Activated CD4-positive, CD25-positive, alpha-beta regulatory T cell treated with anti-CD3 and anti-CD28 coated beads, Interleukin-2, amount 50 U/mL, for 16 hours (primary cell): ENCODE data around the gene GMDS.
"Not testable (repeated sequence)": the region's sequence is repeated elsewhere in the genome, so short reads cannot be mapped to it uniquely, and the experiment has no call there.

Experiments used
- DNase-seq: peaks from one replicate; pipeline ENCODE4 v3.0.0-alpha.2; 2020; ENCODE audit warnings: low read depth, low spot score

GMDS gene

GRCh38 chr6:1858859-1859258 is 386.5 kb downstream of the GMDS start:
- no peak for DNase-seq

- no peak for DNase-seq
Observed at GRCh38 chr6:1858196-1858595, 387.2 kb downstream of the GMDS start.

DNA sequence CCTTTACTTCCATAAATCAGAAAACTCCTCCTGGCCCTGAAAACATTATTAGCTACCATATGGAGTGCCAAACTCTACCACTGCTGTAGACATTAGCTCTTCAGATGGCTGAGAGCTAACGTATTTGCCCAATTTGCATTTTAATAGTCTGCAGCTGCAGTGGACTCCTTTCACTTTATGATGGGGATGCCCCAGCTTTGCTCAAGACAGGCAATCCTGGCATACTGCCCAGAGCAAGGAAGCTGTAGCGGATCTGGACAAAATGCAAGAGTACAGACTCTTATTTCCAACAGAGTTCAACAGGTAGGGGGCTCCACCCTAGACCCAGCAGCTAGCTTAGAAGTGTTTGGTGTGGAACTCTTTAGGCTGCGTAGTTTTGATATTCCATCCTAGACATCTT is 389.0 kb downstream of the GMDS start:
- no peak for DNase-seq

GRCh38 chr6:1855890-1856289 is 389.5 kb downstream of the GMDS start:
- no peak for DNase-seq

GRCh38 chr6:1854296-1854695 is 391.1 kb downstream of the GMDS start:
- DNase-seq, result no peak

DNA sequence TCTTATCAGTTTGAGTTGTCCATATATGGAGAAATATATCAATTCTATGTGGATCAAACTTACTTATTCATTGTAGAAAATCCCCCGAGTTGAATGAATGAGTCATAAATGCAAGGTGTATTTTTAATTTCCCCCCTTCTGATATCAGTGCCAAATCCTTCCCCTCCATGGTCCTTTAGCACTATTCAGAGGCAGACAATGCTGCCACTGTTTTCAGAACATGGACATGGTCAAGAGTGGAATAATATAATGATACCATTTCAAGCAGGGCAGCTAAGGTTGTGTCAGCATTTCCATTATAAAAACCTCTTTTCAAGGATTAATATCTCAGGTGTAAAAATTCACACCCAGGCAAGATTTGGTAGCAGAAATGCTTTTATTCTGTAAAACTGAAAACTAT is 391.6 kb downstream of the GMDS start:
- DNase-seq, result no peak

DNA sequence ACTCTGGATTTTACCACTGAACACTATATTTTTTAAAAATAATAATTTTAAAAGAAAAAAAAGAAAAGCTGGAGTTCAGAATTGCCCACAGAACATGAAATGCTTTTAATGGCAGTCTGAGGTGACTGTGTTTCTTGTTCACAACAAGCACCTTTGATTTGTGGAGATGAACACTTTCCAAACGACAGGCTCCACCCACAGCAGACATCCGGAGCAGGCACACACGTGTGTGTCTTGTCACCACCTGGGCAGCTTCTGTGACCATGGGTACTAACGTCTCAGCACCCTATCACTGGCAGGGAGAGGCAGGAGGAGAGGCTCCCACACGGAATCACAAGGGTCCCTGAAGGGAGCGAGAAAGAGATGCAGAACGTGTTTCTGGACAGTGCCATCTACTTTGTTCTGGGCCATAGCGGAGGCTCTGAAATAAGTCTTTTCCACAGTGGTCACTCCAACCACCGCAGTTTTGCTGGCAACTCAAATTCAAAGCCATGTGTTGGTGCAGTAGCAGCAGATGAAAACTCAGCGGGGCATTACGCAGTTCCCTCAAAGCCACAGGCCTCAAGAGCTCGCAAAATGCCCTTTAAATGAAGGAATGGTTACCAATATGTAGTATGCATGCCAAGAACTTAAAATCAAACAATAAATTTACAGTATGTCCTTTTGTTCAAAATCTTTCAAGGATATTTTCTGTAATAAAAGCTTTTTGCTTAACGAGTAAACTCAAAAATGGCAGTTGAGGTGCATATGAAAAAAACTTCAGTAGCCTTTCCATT is 393.5 kb downstream of the GMDS start:
- no peak for DNase-seq

- no peak for DNase-seq
Observed at GRCh38 chr6:1850840-1851157, 394.6 kb downstream of the GMDS start.

DNA sequence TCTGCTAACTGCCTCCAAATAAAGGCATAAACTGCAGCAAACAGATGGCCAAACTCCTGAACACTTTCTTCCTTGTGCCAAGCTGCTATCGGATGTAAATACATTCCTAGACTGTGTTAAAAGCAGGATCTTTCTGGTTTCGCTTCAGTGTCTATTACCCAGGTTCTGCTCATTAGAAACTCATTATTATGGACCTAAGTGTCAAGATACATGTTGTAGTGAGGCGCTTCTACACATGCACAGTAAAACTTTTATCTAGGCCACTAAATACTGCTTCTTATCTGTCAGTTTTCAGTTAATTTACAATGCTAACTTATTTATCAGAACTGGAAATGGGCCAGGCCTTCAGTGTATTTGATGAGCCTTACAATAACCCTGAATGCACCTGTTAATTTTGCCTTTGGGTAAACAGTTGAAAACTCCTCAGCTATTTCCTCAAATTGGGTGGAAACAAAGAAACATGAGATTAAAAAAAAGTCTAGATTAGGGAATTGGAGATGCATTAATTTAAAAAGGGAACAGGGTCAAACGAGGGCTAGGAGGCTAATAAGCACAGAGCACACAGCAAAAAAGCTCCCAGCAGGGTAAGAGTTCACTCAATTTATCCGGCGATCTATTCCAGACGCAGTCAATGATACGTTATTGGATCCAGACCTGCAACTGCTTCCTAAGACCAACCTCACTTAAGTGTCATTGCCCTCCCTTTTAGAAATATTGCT is 395.1 kb downstream of the GMDS start:
- no peak for DNase-seq

GRCh38 chr6:1849691-1850090 is 395.7 kb downstream of the GMDS start:
- DNase-seq, result no peak

- DNase-seq, result no peak
Observed at GRCh38 chr6:1848752-1849151, 396.7 kb downstream of the GMDS start.

DNA sequence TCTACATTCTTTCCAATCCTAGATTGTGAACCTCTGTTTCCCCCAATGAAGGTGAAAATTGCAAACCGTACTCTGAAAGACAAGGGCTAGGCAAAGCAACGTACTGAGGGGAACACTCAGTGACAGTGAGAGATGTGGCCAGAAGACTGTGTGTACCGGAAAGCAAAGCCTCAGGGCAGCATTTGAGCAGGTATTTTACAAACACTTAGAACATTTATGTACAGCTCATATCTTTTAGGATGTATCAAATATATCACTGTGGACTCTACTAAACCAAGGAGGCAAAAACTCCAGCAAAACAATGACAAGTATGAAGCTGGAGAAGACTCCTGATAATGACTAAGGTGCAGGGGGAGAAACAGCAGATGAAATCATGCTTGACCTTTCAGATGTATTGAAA is 398.8 kb downstream of the GMDS start:
- no peak for DNase-seq

DNA sequence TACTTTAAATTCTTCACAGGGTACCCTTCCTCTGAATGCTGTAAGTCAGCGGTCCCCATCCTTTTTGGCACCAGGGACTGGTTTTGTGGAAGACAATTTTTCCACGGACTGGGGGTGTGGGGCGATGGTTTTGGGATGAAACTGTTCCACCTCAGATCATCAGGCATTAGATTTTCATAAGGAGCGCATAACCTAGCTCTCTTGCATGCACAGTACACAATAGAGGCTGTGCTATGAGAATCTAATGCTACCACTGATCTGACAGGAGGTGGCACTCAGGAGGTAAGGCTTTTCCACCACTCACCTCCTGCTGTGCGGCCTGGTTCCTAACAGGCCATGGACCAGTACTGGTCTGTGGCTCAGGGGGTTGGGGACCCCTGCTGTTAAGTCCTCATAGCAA is 399.9 kb downstream of the GMDS start:
- DNase-seq, result not testable (repeated sequence)

GRCh38 chr6:1842334-1842733 is 403.1 kb downstream of the GMDS start:
- DNase-seq, result no peak

- DNase-seq, result no peak
Observed at GRCh38 chr6:1841136-1841535, 404.3 kb downstream of the GMDS start.

- no peak for DNase-seq
Observed at GRCh38 chr6:1840491-1841121, 404.8 kb downstream of the GMDS start.

DNA sequence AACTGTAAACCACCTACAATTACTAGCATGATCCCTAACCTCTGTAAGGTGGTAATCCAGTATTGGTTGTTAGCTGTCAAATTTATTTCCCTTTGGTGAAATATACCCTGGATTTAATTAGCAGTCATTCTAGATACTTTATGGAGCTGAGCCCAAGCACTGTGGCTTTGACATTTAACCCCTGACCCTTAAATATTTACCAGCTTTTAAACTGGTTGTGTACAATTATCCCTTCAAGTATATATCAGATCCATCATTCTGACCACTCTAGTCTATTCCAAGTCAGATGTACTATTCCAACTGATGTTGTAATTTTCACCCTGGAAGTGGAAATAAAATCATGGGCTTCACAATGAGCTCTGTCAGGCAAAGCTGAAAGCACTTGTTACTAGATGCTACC is 406.0 kb downstream of the GMDS start:
- no peak for DNase-seq

DNA sequence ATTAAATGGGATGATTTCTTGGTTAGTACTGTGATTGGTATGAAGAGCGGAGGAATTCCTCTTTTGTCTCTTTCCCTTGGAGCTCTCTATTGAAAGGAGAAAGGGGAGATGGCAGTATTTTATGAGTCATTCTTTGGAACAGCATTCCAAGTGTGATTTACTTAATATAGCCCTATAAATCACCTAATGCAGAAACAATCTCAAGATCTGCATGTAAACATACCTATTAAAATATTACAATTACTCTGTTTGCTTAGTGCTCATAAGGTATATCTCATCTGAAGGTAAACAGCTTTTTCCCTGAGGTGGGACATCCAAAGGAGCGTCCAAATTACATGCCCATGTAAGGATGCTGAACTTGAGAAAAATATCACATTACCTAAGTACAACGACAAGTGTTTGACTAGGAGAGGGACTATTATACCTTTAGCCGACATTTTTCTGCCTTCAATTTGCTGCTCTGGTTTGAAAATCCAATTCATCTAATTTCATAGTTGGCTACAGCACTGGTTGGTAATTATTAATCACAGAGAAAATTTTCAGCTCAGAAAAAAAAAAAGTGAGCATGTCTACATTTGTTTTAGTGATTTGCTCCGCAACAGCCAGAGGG is 406.7 kb downstream of the GMDS start:
- DNase-seq, result no peak

DNA sequence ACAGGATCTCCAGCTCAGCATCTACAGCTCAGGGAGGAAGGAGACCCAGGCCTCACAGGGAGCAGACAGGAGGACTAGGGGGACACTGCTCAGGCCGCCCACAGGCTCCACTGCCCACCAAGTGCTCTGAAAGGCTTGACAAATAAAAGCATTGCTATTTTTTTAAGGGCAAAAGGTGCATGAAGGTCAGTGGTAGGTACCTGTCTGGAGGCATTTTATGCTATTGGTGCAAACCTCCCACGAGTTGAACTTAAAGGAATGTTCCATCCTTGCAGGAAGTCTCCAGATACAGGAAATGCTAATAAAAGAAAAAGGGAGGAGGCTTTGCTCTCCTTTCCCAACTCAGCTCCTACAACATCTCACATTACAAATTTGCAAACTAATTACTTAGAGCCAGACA is 407.6 kb downstream of the GMDS start:
- no peak for DNase-seq

DNA sequence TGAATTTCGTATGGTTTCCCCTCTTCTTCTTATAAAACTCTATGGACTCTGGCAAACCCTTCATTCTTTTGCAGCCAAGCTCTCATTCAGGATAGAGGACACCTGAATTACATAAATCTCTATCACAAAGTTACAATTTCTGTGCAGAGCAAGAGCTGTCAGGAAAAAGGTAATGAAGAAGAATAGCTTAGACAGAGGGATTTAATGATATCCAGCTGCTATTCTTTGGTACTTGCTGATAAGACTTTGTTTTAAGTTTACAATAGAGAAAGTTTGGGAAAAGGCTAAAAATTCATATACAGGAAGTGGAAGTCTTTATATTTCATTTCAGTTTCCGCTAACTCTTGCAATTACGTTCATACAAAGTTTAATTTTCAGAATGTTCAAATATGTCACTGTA is 408.7 kb downstream of the GMDS start:
- no peak for DNase-seq

DNA sequence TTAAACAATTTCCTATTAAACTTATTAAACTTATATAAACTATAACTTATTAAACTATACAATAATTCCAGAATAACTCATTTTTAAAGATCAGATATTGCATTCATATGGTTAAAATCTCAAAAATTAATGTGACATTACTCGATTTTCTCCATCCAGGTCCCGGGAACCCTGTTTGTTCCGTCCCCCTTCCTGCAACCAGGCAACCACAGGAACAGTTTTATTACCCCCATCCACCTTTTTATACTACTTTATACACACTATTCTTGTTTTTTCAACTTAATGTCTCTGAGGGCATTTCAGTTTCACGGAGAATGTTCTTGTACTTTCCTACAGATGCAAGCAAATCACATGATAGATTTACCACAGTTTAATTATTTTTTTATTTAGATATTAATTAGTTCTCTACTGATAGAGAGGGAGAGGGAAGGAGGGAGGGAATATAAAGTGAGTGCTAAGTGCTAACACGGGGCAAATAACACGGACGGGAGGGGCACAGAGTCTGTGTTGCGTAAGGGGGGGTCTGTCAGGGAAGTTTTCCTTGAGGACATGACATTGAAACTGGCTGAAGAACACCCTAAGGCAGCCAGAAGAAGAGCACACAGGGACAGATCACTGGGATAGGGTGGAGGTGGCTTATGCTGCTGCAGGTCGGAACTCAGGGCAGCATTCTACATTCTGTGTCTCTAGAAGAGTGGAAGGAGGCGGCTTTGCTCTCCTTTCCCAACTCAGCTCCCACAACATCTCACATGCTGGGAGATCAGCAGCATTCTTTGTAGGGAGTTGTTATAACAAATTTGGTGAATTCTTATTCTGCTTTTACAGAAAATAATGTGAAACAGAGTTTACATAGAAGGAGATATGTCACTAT is 410.5 kb downstream of the GMDS start:
- DNase-seq, result no peak

GRCh38 chr6:1834207-1834606 is 411.2 kb downstream of the GMDS start:
- no peak for DNase-seq
